Measurements from ENCODE around the gene C20orf173.
A peak's percentile ranks its signal among the peaks of the same experiment; 100 is the strongest.
"Not testable (repeated sequence)": the region's sequence is repeated elsewhere in the genome, so short reads cannot be mapped to it uniquely, and the experiment has no call there.

C20orf173 gene, protein sequence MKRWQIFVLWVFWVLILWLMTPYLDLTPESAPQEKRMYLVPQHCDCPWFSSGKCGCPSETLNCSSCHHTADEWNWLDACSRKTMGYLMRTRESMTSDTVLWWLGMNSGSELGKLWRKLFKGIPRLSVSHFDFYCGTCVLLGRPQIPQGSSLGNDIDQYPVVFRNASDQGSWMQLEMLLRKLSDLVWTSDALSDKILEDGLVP

GRCh38 chr20:35529552-35529951 is at the start of gene C20orf173:
C20orf173 (minus strand) TSS chr20:35529652; CDS start chr20:35529373, 279 bp downstream.
- DNase-seq (ENCODE audit: low spot score), result no peak

DNA sequence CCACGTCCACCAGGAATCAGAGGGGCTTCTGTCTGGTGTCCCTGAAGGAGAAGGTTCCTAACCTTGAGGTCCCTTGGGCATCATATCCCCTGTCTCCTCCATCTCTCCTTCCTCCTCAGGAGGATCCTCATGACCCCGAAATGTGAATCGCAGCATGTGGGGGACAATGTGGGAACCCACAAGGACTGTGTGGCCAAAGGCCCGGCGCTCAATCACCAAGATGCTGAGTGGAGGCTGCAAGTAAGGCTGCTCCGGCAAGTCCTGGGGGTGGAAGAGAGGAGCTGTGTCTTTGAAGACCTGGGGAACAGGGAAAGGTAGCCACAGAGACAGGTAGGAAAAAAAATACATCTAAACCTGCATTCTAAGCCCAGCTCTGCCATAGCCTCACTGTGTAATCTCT is 49.7 kb upstream of the C20orf173 start:
- DNase-seq (ENCODE audit: low spot score), result no peak

DNA sequence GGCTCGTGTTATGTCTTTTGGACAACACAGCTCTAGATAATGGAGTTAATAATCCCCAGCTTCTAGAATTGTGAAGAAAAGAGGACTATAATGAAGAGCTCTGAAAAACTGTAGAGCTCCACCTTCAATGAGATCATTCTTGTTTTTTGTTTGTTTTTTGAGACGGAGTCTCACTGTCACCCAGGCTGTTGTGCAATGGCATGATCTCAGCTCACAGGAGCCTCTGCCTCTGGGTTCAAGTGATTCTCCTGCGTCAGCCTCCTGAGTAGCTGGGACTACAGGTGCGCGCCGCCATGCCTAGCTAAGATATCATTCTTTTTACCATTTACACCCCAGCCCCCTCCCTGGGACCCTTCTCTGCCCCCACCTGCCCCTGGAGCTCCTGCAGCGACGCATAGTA is 49.0 kb upstream of the C20orf173 start:
- DNase-seq (ENCODE audit: low spot score), result no peak

DNA sequence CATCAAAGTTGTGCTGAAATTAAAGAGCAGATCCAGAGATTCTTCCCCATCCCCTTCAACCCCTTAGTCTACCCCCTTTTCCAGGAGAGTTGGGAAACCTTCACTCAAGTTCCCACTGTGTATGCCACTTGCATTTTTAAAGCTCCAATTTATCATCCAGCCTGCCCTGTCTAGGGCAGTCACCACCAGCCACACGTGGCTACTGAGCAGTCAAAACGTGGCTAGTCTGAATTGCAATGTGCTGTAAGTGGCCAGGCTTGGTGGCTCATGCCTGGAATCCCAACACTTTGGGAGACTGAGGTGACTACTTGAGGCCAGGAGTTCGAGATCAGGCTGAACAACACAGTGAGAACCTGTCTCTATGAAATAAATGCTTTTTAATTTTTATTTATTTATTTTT is 47.4 kb upstream of the C20orf173 start:
- no peak for DNase-seq (ENCODE audit: low spot score)

DNA sequence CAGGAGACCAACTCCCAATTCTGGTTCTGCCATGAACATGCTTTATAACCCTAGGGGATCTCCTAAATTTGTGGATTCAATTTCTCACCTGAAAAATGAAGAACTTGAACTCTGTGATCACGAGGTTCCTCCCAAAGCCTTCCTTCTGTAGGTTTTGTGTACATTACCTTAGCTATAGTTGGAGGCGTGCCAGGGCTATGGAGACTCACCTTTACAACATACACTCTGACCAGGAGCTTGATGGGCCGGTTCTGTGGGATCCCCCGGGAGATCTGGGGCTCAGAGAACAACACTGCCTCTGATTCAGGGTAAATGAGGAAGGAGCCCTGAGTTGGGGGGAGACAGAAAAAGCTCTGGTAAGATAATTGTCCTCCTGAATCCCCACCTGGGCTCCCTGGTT is 46.5 kb upstream of the C20orf173 start:
- DNase-seq (ENCODE audit: low spot score), result no peak

- DNase-seq (ENCODE audit: low spot score), result no peak
Measured at GRCh38 chr20:35572838-35573237, 43.4 kb upstream of the C20orf173 start.

DNA sequence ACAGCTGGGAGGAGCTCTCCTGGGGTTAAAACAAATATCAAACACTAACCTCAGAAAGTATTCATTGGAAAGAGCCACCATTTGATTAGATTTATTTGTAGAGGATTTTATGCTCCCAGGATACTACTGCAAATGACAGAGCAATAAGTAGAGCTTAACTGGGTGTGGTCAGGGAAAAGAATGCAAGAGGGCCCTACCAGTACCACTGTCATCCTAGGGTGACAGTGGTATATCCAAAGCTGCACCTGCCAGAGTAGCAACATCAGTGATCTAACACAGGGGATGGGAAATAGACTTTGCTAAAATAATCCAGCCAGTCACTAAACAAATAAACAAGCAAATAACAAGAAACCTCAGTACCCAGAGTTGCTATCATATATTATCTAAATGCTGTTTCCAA is 42.1 kb upstream of the C20orf173 start:
- no peak for DNase-seq (ENCODE audit: low spot score)

DNA sequence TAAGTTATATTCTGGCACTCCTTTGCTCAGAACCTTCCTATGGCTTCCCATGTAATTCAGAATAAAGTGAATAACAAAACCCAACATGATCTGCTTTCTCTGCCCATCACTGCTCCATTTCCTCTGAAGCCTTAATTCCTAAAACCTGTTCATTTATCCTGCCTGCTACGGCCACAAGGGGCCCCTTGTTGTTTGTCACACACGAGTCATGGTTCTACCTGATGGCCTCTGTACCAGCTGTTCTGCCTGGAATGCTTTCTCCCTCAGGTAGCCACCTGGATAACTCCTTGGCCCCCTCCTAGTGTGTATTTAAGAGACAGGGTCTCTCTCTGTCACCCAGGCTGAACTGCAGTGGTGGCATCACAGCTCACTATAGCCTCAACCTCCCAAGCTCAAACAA is 39.2 kb upstream of the C20orf173 start:
- DNase-seq (ENCODE audit: low spot score), result no peak

GRCh38 chr20:35564905-35565304 is 35.5 kb upstream of the C20orf173 start:
- DNase-seq (ENCODE audit: low spot score), result no peak

DNA sequence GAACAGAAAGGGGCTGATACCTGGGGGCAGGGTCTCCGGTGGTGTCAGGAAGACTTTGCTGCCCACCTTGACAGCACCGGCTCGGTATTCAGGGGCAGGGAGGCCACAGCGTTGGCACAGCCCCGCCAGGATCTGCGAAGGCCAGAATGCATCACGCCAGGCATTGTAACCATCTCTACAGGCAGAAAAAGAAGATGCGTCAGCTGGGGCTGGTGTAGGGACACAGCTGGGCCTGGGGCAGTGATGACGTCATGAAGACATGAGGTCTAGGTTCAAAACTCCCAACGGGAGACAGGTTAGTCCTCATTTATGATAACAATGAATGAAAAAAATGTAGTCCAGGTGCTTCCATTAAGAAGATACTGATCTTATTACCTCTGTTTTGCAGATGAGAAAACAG is 34.4 kb upstream of the C20orf173 start:
- no peak for DNase-seq (ENCODE audit: low spot score)

- DNase-seq (ENCODE audit: low spot score), result no peak
Measured at GRCh38 chr20:35562541-35563110, 33.2 kb upstream of the C20orf173 start.

DNA sequence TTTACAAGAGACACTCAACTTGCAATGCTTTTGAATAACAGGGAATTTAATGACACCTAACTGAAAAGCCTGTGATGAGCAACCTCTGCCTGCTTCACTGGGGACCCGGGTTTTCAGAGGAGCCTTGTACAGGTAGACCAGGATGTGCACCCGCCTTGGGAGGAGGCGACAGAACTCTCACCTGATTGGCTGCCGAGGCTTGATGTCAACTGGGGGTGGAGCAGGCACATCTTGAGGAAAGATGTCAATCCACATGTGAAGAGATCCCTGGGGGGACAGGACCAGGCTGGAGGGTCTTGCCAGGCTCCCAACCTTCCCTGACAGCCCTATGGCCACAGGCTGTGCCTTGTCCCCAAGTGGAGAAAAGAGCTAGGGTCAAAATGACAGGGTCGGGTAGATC is 32.2 kb upstream of the C20orf173 start:
- DNase-seq (ENCODE audit: low spot score), result no peak

- peak; percentile 7 for DNase-seq (ENCODE audit: low spot score)
Measured at GRCh38 chr20:35561268-35561667, 31.8 kb upstream of the C20orf173 start.

GRCh38 chr20:35560541-35560940 is 31.1 kb upstream of the C20orf173 start:
- no peak for DNase-seq (ENCODE audit: low spot score)

DNA sequence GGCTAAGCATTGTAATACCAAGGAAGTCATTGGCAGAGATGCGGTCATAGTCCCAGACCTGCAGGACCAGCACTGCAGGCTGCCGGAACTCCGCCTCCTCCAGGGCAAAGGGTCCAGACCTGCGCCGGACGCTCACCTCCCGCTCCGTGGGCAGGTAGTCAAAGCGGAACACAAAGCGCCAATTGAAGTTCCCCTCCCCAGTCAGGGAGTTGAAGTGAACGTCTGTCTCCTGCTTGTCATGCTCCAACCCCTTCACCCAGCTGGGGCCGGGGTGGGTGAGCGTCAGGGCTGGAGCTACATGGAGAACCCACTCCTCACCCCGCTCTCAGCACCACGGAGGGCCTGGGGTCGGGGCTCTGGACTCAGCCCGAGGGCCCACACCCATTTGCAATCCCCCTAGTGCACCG is 30.7 kb upstream of the C20orf173 start:
- no peak for DNase-seq (ENCODE audit: low spot score)

DNA sequence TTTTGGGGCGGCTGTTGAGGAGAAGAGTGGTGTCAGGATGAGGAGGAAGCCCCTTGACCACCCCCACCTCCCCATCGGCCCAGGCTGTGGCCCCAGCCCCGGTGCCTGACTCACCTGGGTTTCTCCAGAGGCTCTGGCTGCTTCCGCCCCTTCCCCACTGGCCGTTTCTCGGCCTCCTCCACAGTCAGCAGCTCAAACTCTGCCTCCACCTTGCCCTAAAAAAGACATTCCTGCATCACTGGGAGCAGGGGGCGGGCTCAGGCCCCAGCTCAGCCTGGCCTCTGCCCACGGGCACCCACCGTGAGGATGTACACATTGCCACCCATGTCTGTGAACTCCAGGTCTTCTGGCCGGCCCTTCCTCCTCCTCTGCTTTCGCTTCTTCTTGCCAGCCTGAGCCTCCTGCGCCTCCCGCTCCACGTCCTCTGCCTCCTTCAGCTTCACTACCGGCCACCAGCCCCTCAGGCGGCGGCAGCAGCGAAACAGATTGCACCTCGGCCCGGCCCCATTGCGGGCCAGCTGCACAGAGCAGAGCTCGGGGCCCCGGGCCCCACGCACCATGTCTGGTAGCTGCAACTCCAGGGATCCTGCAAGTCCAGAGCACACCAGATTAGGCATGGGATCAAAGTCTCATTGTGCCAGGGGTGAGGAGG is 29.7 kb upstream of the C20orf173 start:
- no peak for DNase-seq (ENCODE audit: low spot score)

DNA sequence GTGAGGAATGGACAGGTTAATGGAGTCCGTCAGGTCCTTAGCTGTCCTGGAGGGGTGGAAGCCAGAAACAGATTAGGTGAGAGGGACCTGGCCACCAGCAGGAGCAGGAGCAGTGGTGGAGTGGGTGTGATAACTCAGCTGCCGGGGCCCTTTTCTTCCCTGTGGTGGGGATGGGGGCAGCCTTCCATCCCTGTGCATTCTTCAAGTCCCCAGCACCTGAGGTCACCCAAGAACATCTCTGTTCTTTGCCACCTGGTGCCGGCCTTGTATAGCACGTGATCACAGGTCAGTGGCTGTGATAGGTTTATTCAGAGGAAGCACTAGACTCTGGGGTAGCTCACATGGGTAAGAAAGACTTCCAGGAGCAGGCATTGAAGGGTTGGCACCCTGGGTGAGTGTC is 29.0 kb upstream of the C20orf173 start:
- no peak for DNase-seq (ENCODE audit: low spot score)

DNA sequence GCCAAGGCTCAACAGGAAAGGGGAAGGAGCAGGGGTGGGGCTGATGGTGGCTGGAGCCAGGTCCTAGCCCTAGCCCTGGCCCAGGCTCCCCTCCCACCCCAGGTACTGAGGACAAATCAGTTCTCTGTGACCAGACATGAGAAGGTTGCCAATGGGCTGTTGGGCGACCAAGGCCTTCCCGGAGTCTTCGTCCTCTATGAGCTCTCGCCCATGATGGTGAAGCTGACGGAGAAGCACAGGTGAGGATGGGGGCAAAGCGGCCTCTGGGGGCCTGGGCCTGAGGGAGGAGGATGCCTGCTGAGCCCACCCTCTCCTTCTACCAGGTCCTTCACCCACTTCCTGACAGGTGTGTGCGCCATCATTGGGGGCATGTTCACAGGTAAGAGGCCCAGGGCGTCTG is 27.4 kb upstream of the C20orf173 start:
- DNase-seq (ENCODE audit: low spot score), result no peak

GRCh38 chr20:35555951-35556645 is 26.6 kb upstream of the C20orf173 start:
- DNase-seq (ENCODE audit: low spot score), result no peak

DNA sequence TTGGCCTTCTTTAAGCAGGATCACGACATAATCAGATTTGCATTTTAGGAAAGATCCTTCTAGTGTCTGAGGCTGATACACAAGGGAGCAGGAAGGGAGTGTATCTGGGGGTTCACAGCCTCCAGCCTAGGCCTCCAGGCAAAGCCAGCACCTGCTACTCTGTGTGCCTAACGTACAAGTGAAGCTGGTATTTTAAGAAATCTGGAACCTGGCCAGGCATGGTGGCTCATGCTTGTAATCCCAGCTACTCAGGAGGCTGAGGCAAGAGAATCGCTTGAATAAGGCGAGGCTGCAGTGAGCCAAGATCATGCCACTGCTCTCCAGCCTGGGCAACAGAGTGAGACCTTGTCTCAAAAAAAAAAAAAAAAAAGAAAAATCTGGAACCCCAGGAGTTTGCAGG is 26.0 kb upstream of the C20orf173 start:
- DNase-seq (ENCODE audit: low spot score), result not testable (repeated sequence)

DNA sequence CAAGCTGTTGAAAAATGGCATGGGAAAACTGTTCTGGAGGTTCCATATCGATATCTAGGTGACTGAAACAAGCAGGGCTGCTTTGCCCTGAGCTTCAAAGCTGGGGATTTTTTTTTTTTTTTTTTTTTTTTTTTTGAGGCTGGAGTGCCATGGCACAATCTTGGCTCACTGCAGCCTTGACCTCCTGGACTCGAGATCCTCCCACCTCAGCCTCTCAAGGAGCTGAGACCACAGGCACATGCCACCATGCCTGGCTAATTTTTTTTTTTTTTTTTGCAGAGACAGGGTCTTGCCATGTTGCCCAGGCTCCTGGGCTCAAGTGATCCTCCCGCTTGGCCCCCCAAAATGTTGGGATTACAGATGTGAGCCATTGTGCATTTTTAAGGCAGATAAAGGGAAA is 23.5 kb upstream of the C20orf173 start:
- no peak for DNase-seq (ENCODE audit: low spot score)

DNA sequence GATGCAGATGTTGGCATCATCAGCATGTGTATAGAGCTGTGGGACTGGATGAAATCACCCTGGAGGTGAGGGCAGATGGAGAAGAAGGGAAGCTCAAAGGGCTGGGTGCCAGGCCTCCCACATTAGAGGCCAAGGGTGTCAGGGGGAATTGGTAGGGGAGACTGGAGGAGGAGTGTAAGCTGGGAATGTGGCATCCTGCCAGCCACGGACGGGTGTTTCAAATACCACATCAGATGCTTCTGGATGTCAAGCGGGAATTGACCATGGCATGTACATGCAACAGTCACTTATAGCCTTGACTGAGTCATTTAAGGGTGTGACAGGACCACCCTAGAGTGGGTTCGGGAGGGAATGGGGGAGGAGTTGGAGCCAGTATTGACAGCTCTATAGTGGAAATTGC is 22.1 kb upstream of the C20orf173 start:
- no peak for DNase-seq (ENCODE audit: low spot score)

GRCh38 chr20:35547329-35547728 is 17.9 kb upstream of the C20orf173 start:
- DNase-seq (ENCODE audit: low spot score), result no peak
